Neuronal stem cell (in vitro differentiated cells): Measurements from ENCODE around the gene CHST7.

ENCODE experiments used
- DNase-seq: peaks from one replicate; pipeline ENCODE4 v3.0.0-alpha.2; 2013; ENCODE audit warnings: low spot score
- H2AFZ ChIP-seq: one replicate; pipeline ENCODE4 v1.6.1; 2013; ENCODE audit warnings: mild to moderate bottlenecking, low read length, inconsistent platforms
- H2AK5ac ChIP-seq: 2 replicates; pipeline ENCODE4 v1.6.1; 2013; ENCODE audit warnings: low read depth, mild to moderate bottlenecking, inconsistent platforms, low read length, moderate library complexity, mixed read lengths
- H2BK120ac ChIP-seq: 2 replicates; pipeline ENCODE4 v1.6.1; 2013; ENCODE audit warnings: low read depth, mild to moderate bottlenecking, inconsistent platforms, low read length, moderate library complexity, mixed read lengths
- H2BK12ac ChIP-seq: one replicate; pipeline ENCODE4 v1.6.1; 2013; ENCODE audit warnings: low read length, inconsistent platforms
- H2BK15ac ChIP-seq: 2 replicates; pipeline ENCODE4 v1.6.1; 2013; ENCODE audit warnings: mild to moderate bottlenecking, low read length, inconsistent platforms, mixed read lengths
- H2BK5ac ChIP-seq: one replicate; pipeline ENCODE4 v1.6.1; 2013; ENCODE audit warnings: inconsistent platforms, mild to moderate bottlenecking, low read length, moderate library complexity
- H3K14ac ChIP-seq: one replicate; pipeline ENCODE4 v1.6.1; 2013; ENCODE audit warnings: low read length, inconsistent platforms
- H3K18ac ChIP-seq: 2 replicates; pipeline ENCODE4 v1.6.1; 2013; ENCODE audit warnings: low read length, inconsistent platforms
- H3K23ac ChIP-seq: 2 replicates; pipeline ENCODE4 v1.6.1; 2013; ENCODE audit warnings: low read depth, mild to moderate bottlenecking, mixed read lengths, low read length, inconsistent platforms; ENCODE audit not compliant: poor library complexity
- H3K27ac ChIP-seq: replicated peaks from 3 replicates; pipeline ENCODE4 v1.5.1; 2013; ENCODE audit warnings: low read length, inconsistent platforms
- H3K27me3 ChIP-seq, 3 experiments: 2 replicates each; pipeline ENCODE4 v1.6.1; 2013; ENCODE audit warnings: low read length in 3 of 3, mild to moderate bottlenecking in 2 of 3, inconsistent platforms in 1 of 3, low read depth in 1 of 3, mixed read lengths in 1 of 3, moderate library complexity in 1 of 3; ENCODE audit not compliant: control insufficient read depth in 3 of 3, insufficient read depth in 3 of 3
- H3K36me3 ChIP-seq, 2 donors: replicated peaks in 1 of 2; 2 replicates each; pipeline ENCODE4 v1.6.1; 2013; ENCODE audit warnings: low read length in 2 of 2; ENCODE audit not compliant: control insufficient read depth in 2 of 2, insufficient read depth in 2 of 2
- H3K4ac ChIP-seq: 2 replicates; pipeline ENCODE4 v1.6.1; 2013; ENCODE audit warnings: inconsistent platforms, mild to moderate bottlenecking, low read length, moderate library complexity
- H3K4me1 ChIP-seq, 2 donors: 1 replicate in 1 of 2; 2 replicates in 1 of 2; pipeline ENCODE4 v1.6.1; 2013; ENCODE audit warnings: low read length in 2 of 2, low read depth in 1 of 2; ENCODE audit not compliant: control insufficient read depth in 2 of 2, insufficient read depth in 1 of 2
- H3K4me2 ChIP-seq: one replicate; pipeline ENCODE4 v1.6.1; 2013; ENCODE audit warnings: mild to moderate bottlenecking, low read length, inconsistent platforms; ENCODE audit not compliant: insufficient read depth, poor library complexity, severe bottlenecking
- H3K4me3 ChIP-seq, 2 donors: 2 replicates each; pipeline ENCODE4 v1.5.1; 2013; ENCODE audit warnings: low read length in 2 of 2, mild to moderate bottlenecking in 2 of 2, inconsistent platforms in 1 of 2, moderate library complexity in 1 of 2
- H3K79me1 ChIP-seq: one replicate; pipeline ENCODE4 v1.6.1; 2013; ENCODE audit warnings: low read depth, mild to moderate bottlenecking, inconsistent platforms, low read length, moderate library complexity
- H3K9ac ChIP-seq: one replicate; pipeline ENCODE4 v1.6.1; 2013; ENCODE audit warnings: mild to moderate bottlenecking, low read depth, low read length, inconsistent platforms; ENCODE audit not compliant: poor library complexity
- H3K9me3 ChIP-seq, 2 donors: replicated peaks in 1 of 2; 2 replicates each; pipeline versions ENCODE3 to v1.6.1; 2013; ENCODE audit warnings: low read length in 2 of 2, mild to moderate bottlenecking in 2 of 2, inconsistent platforms in 1 of 2, low read depth in 1 of 2, mixed read lengths in 1 of 2, moderate library complexity in 1 of 2; ENCODE audit not compliant: control insufficient read depth in 2 of 2, insufficient read depth in 1 of 2
- H4K8ac ChIP-seq: one replicate; pipeline ENCODE4 v1.6.1; 2013; ENCODE audit warnings: low read depth, mild to moderate bottlenecking, inconsistent platforms, low read length, moderate library complexity
- H4K91ac ChIP-seq: one replicate; pipeline ENCODE4 v1.6.1; 2013; ENCODE audit warnings: low read length, low read depth, mild to moderate bottlenecking, inconsistent platforms; ENCODE audit not compliant: poor library complexity
- WGBS, 2 donors: extraction: QIAGEN DNeasy Blood & Tissue Kit; methylation state at CpG; one replicate each; pipeline ENCODE4 v1.1.7; 2013; ENCODE audit warnings: missing lambda C conversion rate in 2 of 2, mixed read lengths in 1 of 2; ENCODE audit not compliant: insufficient read length in 2 of 2, insufficient replicate concordance in 1 of 2; ENCODE audit errors: extremely low coverage in 2 of 2; 5-methylcytosine and 5-hydroxymethylcytosine counted together

Gene CHST7

DNA sequence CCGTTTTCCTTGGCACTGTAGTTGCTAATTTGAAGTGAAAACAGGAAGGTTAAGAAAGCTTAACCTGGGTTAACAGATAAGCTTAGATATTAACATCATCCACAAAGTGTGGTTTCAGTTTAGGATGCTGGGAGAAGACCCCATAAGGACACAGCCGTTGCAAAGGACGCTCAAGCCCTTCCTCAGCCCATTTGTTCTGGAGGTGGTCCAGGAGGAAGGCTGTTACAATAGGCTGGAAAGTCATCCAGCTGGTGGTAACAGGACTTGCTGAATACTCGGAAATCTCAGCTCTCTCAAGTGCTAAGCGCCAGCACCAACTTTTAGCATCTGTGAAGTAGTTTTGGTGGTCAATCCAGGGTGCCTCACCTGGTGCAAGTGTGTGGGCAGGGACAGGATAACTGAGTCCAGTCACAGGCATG is 14.2 kb downstream of the CHST7 start:
- DNase-seq: no peak
- H3K4me1 ChIP-seq: peaks cover 3 to 12% of the 10 kb centered on the region in 2 donors
- no peak overlapping the region for H3K14ac ChIP-seq
- H2BK15ac ChIP-seq: no peak overlapping the region
- H3K4ac ChIP-seq: no peak overlapping the region
- no peak overlapping the region for H2BK120ac ChIP-seq
- H3K9ac ChIP-seq: no peak overlapping the region
- no peaks in the 10 kb centered on the region for H3K36me3 ChIP-seq
- no peak overlapping the region for H2BK12ac ChIP-seq
- no peak overlapping the region for H2BK5ac ChIP-seq
- no peak overlapping the region for H4K91ac ChIP-seq
- H3K4me3 ChIP-seq: no peak overlapping the region
- no peaks in the 10 kb centered on the region for H3K27me3 ChIP-seq
- no peak overlapping the region for H3K18ac ChIP-seq
- H3K4me2 ChIP-seq: no peak overlapping the region
- H2AFZ ChIP-seq: peak overlapping the region; percentile 56
- H4K8ac ChIP-seq: no peak overlapping the region
- H3K23ac ChIP-seq: no peak overlapping the region
- H2AK5ac ChIP-seq: no peak overlapping the region
- H3K79me1 ChIP-seq: no peaks in the 10 kb centered on the region
- no peaks in the 10 kb centered on the region for H3K9me3 ChIP-seq
- no CpG with 5 or more reads among the region's 5 CpGs for WGBS, 2 donors
- no peak overlapping the region for H3K27ac ChIP-seq

DNA sequence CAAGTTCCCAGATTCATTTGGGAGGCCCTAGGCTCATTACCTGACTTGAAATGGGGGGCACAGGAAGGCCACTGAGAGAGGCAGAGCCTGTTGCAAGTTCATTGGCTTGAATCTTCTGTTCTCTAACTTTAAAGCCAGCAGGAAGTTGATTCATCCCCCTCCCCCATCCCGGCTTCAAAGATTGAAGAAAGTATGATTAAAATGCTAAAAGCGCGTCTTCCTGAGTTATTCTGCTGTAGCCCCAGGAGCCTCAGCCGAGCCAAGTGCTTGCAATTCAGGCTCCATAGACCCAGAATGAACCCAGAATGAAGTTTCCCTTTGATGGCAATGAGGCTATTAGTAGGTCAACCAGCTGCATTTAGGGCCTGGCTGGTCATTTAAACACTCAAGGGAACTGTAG is 14.7 kb downstream of the CHST7 start:
- Histone ChIP-seq H2AFZ (peak overlapping the region; percentile 56), H4K8ac (no peak overlapping the region), H3K4me3 (no peak overlapping the region), H4K91ac (no peak overlapping the region), H3K36me3 (no peaks in the 10 kb centered on the region), H3K23ac (no peak overlapping the region), H3K9ac (no peak overlapping the region), H3K27me3 (no peaks in the 10 kb centered on the region), H2BK120ac (no peak overlapping the region), H3K18ac (no peak overlapping the region), H2AK5ac (no peak overlapping the region), H2BK15ac (no peak overlapping the region), H2BK12ac (no peak overlapping the region), H3K14ac (no peak overlapping the region), H2BK5ac (no peak overlapping the region), H3K4me2 (no peak overlapping the region), H3K79me1 (no peaks in the 10 kb centered on the region), H3K9me3 (no peaks in the 10 kb centered on the region), H3K4me1 (peaks cover 3 to 8% of the 10 kb centered on the region in 2 donors), H3K4ac (no peak overlapping the region), H3K27ac (no peak overlapping the region)
- WGBS, 2 donors: no CpG with 5 or more reads among the region's 4 CpGs
- no peak for DNase-seq

DNA sequence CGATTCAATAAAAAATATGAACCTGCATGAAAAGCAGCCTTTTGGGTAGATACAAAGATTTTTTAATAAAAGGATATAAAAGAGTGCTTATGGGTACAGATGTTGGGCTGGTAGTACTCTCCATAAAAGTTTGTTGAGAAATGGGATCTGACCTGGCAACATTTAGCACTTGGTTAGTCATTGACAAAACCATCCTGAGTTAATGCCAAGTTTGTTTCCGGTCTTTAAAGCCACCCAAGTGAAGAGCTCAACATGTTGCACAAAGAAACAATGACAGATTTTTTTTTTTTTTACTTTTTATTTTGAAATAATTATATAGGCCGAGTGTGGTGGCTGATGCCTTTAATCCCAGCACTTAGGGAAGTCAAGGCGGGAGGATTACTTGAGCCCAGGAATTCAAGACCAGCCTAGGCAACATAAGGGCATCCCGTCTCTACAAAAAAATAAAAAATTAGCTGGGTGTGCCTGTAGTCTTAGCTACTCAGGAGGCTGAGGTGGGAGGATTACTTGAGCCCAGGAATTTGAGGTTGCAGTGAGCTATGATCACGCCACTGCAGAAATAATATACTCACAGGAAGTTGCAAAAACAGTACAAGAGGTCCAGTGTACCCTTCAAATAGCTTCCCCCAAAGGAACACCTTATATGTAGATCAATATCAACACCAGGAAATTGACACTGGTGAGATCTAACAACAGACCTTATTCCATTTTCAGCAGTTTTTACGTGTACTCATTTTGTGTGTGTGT is 16.6 kb downstream of the CHST7 start:
- no peak overlapping the region for H4K8ac ChIP-seq
- H2BK120ac ChIP-seq: no peak overlapping the region
- DNase-seq: no peak
- H3K23ac ChIP-seq: no peak overlapping the region
- H2AFZ ChIP-seq: no peak overlapping the region
- no peak overlapping the region for H4K91ac ChIP-seq
- no peaks in the 10 kb centered on the region for H3K36me3 ChIP-seq
- no peak overlapping the region for H2BK5ac ChIP-seq
- H3K9ac ChIP-seq: no peak overlapping the region
- H3K79me1 ChIP-seq: no peaks in the 10 kb centered on the region
- H2BK12ac ChIP-seq: no peak overlapping the region
- H2AK5ac ChIP-seq: no peak overlapping the region
- no peak overlapping the region for H2BK15ac ChIP-seq
- H3K9me3 ChIP-seq: no peaks in the 10 kb centered on the region
- H3K27ac ChIP-seq: no peak overlapping the region
- H3K27me3 ChIP-seq: no peaks in the 10 kb centered on the region
- WGBS, 2 donors: no CpG with 5 or more reads among the region's 7 CpGs
- H3K18ac ChIP-seq: no peak overlapping the region
- H3K14ac ChIP-seq: no peak overlapping the region
- H3K4me2 ChIP-seq: no peak overlapping the region
- peaks cover 3% of the 10 kb centered on the region in 2 donors for H3K4me1 ChIP-seq
- no peak overlapping the region for H3K4me3 ChIP-seq
- H3K4ac ChIP-seq: no peak overlapping the region

DNA sequence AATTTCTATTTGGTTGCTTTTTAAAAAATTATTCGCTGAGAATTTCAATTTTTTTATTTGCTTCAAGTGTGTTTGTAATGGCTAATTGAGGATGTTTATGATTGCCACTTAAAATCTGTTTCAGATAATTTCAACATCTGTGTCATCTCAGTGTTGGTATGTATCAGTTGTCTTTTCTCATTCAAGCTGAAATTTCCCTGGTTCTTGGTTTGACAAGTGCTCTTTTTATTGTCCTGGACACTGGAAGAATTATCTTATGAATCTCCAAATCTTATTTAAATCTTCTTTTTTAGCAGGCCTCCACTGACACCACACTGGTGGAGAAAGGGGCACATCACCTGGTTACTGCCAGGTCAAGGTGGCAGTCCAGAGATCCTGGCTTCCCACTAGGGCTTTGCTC is 21.5 kb downstream of the CHST7 start:
- Histone ChIP-seq H3K9ac (no peak overlapping the region), H2BK15ac (no peak overlapping the region), H2AK5ac (no peak overlapping the region), H3K14ac (no peak overlapping the region), H3K4me2 (no peak overlapping the region), H3K4me3 (no peak overlapping the region), H3K4me1 (no peaks in the 10 kb centered on the region), H3K79me1 (no peaks in the 10 kb centered on the region), H3K4ac (no peak overlapping the region), H2BK12ac (no peak overlapping the region), H3K27me3 (no peaks in the 10 kb centered on the region), H4K91ac (no peak overlapping the region), H3K18ac (no peak overlapping the region), H4K8ac (no peak overlapping the region), H2BK120ac (no peak overlapping the region), H2AFZ (no peak overlapping the region), H3K36me3 (no peaks in the 10 kb centered on the region), H3K9me3 (no peaks in the 10 kb centered on the region), H2BK5ac (no peak overlapping the region), H3K23ac (no peak overlapping the region), H3K27ac (no peak overlapping the region)
- no CpG with 5 or more reads among the region's 1 CpG for WGBS, 2 donors
- no peak for DNase-seq
